Measurements from ENCODE around the gene PCDHA9. TPM values are rescaled to one million over a fixed set of nuclear protein-coding genes. Genes with fewer than 3 reads are reported as not detected.
"Not testable (repeated sequence)": the region's sequence is repeated elsewhere in the genome, so short reads cannot be mapped to it uniquely, and the experiment has no call there.

Gene PCDHA9
- total and polyA plus RNA-seq, 10 of the 15 experiments (the other 5 are each of a cell fraction or from before 2014, with no cell fraction given): 0.01 to 0.06 (median 0.03) TPM; not detected in 7

DNA sequence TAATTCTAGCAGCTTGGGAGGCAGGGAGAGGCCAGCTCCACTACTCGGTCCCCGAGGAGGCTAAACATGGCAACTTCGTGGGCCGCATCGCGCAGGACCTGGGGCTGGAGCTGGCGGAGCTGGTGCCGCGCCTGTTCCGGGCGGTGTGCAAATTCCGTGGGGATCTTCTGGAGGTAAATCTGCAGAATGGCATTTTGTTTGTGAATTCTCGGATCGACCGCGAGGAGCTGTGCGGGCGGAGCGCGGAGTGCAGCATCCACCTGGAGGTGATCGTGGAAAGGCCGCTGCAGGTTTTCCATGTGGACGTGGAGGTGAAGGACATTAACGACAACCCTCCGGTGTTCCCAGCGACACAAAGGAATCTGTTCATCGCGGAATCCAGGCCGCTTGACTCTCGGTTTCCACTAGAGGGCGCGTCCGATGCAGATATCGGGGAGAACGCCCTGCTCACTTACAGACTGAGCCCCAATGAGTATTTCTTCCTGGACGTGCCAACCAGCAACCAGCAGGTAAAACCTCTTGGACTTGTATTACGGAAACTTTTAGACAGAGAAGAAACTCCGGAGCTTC is 13.7 kb upstream of the PCDHA9 start:
- DNase-seq (ENCODE audit: low read depth, low spot score); H3K9me3 ChIP-seq (replicated peaks; ENCODE audit: control insufficient read depth, insufficient read depth, low read length); H4K20me1 ChIP-seq (ENCODE audit: control insufficient read depth, insufficient read depth); CTCF ChIA-PET; ATAC-seq; H3K4me3 ChIP-seq; H3K79me2 ChIP-seq (ENCODE audit: control insufficient read depth, insufficient read depth, low read length); FAIRE-seq; H3K27me3 ChIP-seq (replicated peaks in 1 of 2; ENCODE audit: control insufficient read depth in 2 of 2, insufficient read depth in 2 of 2, low read length in 1 of 2); BruUV-seq (replicated peaks); H3K4me2 ChIP-seq (ENCODE audit: control insufficient read depth, insufficient read depth); H3K9ac ChIP-seq (ENCODE audit: control insufficient read depth, insufficient read depth, low read length); RAD21 ChIA-PET (ENCODE audit: unreplicated experiment); H3K27ac ChIP-seq (ENCODE audit: control insufficient read depth, insufficient read depth); H3K4me1 ChIP-seq (ENCODE audit: control insufficient read depth, insufficient read depth, low read length); POLR2A ChIA-PET; SMC1A ChIA-PET (ENCODE audit: uncharacterized antibody, unreplicated experiment); intact Hi-C loops (cut with micrococcal nuclease; ENCODE audit: unreplicated experiment); H2AFZ ChIP-seq (ENCODE audit: control insufficient read depth, low read depth, low read length); in situ Hi-C loops (cut with MboI); H3K36me3 ChIP-seq (ENCODE audit: control insufficient read depth in 2 of 2, insufficient read depth in 2 of 2, low read length in 1 of 2): not testable (repeated sequence)
- 82% methylated on average over 26 of the region's 38 CpGs for WGBS (ENCODE audit: insufficient coverage, insufficient replicate concordance, low lambda C conversion rate, missing lambda C conversion rate)

DNA sequence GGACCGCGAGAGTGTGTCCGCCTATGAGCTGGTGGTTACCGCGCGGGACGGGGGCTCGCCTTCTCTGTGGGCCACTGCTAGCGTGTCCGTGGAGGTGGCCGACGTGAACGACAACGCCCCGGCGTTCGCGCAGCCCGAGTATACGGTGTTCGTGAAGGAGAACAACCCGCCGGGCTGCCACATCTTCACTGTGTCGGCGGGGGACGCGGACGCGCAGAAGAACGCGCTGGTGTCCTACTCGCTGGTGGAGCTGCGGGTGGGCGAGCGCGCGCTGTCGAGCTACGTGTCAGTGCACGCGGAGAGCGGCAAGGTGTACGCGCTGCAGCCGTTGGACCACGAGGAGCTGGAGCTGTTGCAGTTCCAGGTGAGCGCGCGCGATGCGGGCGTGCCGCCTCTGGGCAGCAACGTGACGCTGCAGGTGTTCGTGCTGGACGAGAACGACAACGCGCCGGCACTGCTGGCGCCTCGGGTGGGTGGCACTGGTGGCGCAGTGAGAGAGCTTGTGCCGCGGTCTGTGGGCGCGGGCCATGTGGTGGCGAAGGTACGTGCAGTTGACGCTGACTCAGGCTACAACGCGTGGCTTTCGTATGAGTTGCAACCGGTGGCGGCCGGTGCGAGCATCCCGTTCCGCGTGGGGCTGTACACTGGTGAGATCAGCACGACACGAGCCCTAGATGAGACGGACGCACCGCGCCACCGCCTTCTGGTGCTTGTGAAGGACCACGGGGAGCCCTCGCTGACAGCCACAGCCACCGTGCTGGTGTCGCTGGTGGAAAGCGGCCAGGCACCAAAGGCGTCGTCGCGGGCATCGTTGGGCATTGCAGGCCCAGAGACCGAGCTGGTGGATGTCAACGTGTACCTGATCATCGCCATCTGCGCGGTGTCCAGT is 12.3 kb upstream of the PCDHA9 start:
- FAIRE-seq (no peak), DNase-seq (ENCODE audit: low read depth, low spot score) (no peak), ATAC-seq (no peak)
- no peaks in the 10 kb centered on the region for H3K4me1 ChIP-seq (ENCODE audit: control insufficient read depth, insufficient read depth, low read length)
- H3K79me2 ChIP-seq (ENCODE audit: control insufficient read depth, insufficient read depth, low read length): no peaks in the 10 kb centered on the region
- H3K27ac ChIP-seq (ENCODE audit: control insufficient read depth, insufficient read depth): no peak overlapping the region
- H3K4me2 ChIP-seq (ENCODE audit: control insufficient read depth, insufficient read depth): no peak overlapping the region
- WGBS (ENCODE audit: insufficient coverage, insufficient replicate concordance, low lambda C conversion rate, missing lambda C conversion rate): 88% methylated on average over 75 of the region's 103 CpGs
- BruUV-seq (replicated peaks): no TSS peak
- no peak overlapping the region for H3K9ac ChIP-seq (ENCODE audit: control insufficient read depth, insufficient read depth, low read length)
- H3K27me3 ChIP-seq (replicated peaks in 1 of 2; ENCODE audit: control insufficient read depth in 2 of 2, insufficient read depth in 2 of 2, low read length in 1 of 2): no peaks in the 10 kb centered on the region
- H2AFZ ChIP-seq (ENCODE audit: control insufficient read depth, low read depth, low read length): no peak overlapping the region
- H3K36me3 ChIP-seq (ENCODE audit: control insufficient read depth in 2 of 2, insufficient read depth in 2 of 2, low read length in 1 of 2): no peaks in the 10 kb centered on the region
- in situ Hi-C loops (cut with MboI) (no loop called here), intact Hi-C loops (cut with micrococcal nuclease; ENCODE audit: unreplicated experiment) (no loop called here)
- RAD21 ChIA-PET (ENCODE audit: unreplicated experiment): no interaction called here
- CTCF ChIA-PET: no interaction called here
- H3K4me3 ChIP-seq: no peak overlapping the region
- H4K20me1 ChIP-seq (ENCODE audit: control insufficient read depth, insufficient read depth): no peaks in the 10 kb centered on the region
- POLR2A ChIA-PET: no interaction called here
- TF ChIP-seq, protein P1, sequence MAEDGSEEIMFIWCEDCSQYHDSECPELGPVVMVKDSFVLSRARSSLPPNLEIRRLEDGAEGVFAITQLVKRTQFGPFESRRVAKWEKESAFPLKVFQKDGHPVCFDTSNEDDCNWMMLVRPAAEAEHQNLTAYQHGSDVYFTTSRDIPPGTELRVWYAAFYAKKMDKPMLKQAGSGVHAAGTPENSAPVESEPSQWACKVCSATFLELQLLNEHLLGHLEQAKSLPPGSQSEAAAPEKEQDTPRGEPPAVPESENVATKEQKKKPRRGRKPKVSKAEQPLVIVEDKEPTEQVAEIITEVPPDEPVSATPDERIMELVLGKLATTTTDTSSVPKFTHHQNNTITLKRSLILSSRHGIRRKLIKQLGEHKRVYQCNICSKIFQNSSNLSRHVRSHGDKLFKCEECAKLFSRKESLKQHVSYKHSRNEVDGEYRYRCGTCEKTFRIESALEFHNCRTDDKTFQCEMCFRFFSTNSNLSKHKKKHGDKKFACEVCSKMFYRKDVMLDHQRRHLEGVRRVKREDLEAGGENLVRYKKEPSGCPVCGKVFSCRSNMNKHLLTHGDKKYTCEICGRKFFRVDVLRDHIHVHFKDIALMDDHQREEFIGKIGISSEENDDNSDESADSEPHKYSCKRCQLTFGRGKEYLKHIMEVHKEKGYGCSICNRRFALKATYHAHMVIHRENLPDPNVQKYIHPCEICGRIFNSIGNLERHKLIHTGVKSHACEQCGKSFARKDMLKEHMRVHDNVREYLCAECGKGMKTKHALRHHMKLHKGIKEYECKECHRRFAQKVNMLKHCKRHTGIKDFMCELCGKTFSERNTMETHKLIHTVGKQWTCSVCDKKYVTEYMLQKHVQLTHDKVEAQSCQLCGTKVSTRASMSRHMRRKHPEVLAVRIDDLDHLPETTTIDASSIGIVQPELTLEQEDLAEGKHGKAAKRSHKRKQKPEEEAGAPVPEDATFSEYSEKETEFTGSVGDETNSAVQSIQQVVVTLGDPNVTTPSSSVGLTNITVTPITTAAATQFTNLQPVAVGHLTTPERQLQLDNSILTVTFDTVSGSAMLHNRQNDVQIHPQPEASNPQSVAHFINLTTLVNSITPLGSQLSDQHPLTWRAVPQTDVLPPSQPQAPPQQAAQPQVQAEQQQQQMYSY (CRISPR knock-in tag; IDR thresholded peaks at IDR 0.05): no peak
- TF ChIP-seq STAT1 (conservative IDR thresholded peaks at IDR 0.05): no peak
- no peak for TF ChIP-seq TCF3 (IDR thresholded peaks at IDR 0.05; ENCODE audit: borderline replicate concordance, insufficient read depth, low read depth, low read length)
- TF ChIP-seq NBN (IDR thresholded peaks at IDR 0.05): no peak
- no peak for TF ChIP-seq ESRRA (IDR thresholded peaks at IDR 0.05; ENCODE audit: low read length)
- SMC1A ChIA-PET (ENCODE audit: uncharacterized antibody, unreplicated experiment): no interaction called here
- no peaks in the 10 kb centered on the region; the same call in 2 of the 3 replicates for H3K9me3 ChIP-seq (replicated peaks; ENCODE audit: control insufficient read depth, insufficient read depth, low read length)

Measured in GM12878 (cell line).